KG1 (cell line): ENCODE results near the gene EPB41L4B.
"Not testable (repeated sequence)": the region's sequence is repeated elsewhere in the genome, so short reads cannot be mapped to it uniquely, and the experiment has no call there.

Experiments
- DNase-seq: peaks from one replicate; lab custom pipeline; 2025; lab: John Stamatoyannopoulos, UW

The EPB41L4B gene

GRCh38 chr9:109320742-109321448 lies at the start of gene EPB41L4B:
EPB41L4B (minus strand) TSS chr9:109321059; CDS start chr9:109320446, 613 bp downstream.
- DNase-seq: peak; percentile 49

- DNase-seq: no peak
Observed at GRCh38 chr9:109369285-109369684, 48.4 kb upstream of the EPB41L4B start.

GRCh38 chr9:109360771-109361170 lies 39.9 kb upstream of the EPB41L4B start:
- no peak for DNase-seq

- DNase-seq: not testable (repeated sequence)
Observed at GRCh38 chr9:109358968-109359603, 38.2 kb upstream of the EPB41L4B start.

GRCh38 chr9:109355564-109356297 lies 34.9 kb upstream of the EPB41L4B start:
- no peak for DNase-seq

- DNase-seq: no peak
Observed at GRCh38 chr9:109354190-109354589, 33.3 kb upstream of the EPB41L4B start.

- no peak for DNase-seq
Observed at GRCh38 chr9:109351032-109351431, 30.2 kb upstream of the EPB41L4B start.

GRCh38 chr9:109349421-109349846 lies 28.6 kb upstream of the EPB41L4B start:
- DNase-seq: no peak

- DNase-seq: no peak
Observed at GRCh38 chr9:109346904-109347303, 26.0 kb upstream of the EPB41L4B start.

GRCh38 chr9:109344866-109345265 lies 24.0 kb upstream of the EPB41L4B start:
- DNase-seq: no peak

- DNase-seq: no peak
Observed at GRCh38 chr9:109342878-109343277, 22.0 kb upstream of the EPB41L4B start.

- no peak for DNase-seq
Observed at GRCh38 chr9:109341561-109341960, 20.7 kb upstream of the EPB41L4B start.

GRCh38 chr9:109340979-109341378 lies 20.1 kb upstream of the EPB41L4B start:
- DNase-seq: not testable (repeated sequence)

- DNase-seq: no peak
Observed at GRCh38 chr9:109336409-109336808, 15.6 kb upstream of the EPB41L4B start.

GRCh38 chr9:109335929-109336328 lies 15.1 kb upstream of the EPB41L4B start:
- DNase-seq: no peak

GRCh38 chr9:109335121-109335520 lies 14.3 kb upstream of the EPB41L4B start:
- no peak for DNase-seq

GRCh38 chr9:109331353-109331752 lies 10.5 kb upstream of the EPB41L4B start:
- DNase-seq: no peak

GRCh38 chr9:109329638-109330258 lies 8.9 kb upstream of the EPB41L4B start:
- no peak for DNase-seq

- DNase-seq: no peak
Observed at GRCh38 chr9:109328978-109329637, 8.2 kb upstream of the EPB41L4B start.

GRCh38 chr9:109325089-109325488 lies 4.2 kb upstream of the EPB41L4B start:
- no peak for DNase-seq

GRCh38 chr9:109323771-109324170 lies 2.9 kb upstream of the EPB41L4B start:
- DNase-seq: no peak

GRCh38 chr9:109321727-109322126 lies 868 bp upstream of the EPB41L4B start:
- DNase-seq: no peak
